Right lobe of liver (tissue), 4 donors: ENCODE data around the gene SEMA4F.

Source experiments
- POLR2A ChIP-seq: fragments of 450-650 bp; IDR thresholded peaks from one replicate; pipeline ENCODE4 v1.6.1; 2017; ENCODE audit warnings: antibody characterized with exemption, mild to moderate bottlenecking
- TF ChIP-seq, protein P1 (sequence below), 4 donors: fragments of 200-600 bp in 3 of 4; fragments of 450-650 bp in 1 of 4; IDR thresholded peaks; one replicate each; pipeline versions ENCODE4 v1.5.1 to v1.8.0; 2016 to 2022; ENCODE audit warnings: antibody characterized with exemption in 4 of 4, mild to moderate bottlenecking in 2 of 4
- donor health status: DM: no; HTN: no; CAD: no.
- donor health status: DM: no; HTN: no; CAD: no.
- donor health status: DM: no; HTN: yes; CAD: no.

DNA sequence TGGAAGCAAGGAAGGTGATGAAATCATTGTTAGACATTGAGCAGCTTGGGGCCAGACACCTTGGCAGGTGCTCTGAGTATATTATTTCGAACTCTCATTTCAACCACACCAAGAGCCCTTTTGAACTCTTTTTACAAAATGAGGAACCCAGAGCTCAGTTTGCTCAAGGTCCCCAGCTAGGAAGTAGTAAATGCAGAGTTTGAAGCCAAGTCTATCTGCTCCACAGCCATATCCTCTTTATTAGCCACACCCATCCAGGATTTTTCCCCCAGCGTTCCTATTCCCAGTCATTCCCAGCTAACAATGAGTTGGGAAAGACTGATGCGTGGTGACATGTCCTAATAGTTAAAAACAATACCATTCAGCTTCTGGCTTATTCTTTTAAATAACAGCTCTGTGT is 40.2 kb downstream of the SEMA4F start:
- TF ChIP-seq POLR2A = no peak
- TF ChIP-seq, protein P1, sequence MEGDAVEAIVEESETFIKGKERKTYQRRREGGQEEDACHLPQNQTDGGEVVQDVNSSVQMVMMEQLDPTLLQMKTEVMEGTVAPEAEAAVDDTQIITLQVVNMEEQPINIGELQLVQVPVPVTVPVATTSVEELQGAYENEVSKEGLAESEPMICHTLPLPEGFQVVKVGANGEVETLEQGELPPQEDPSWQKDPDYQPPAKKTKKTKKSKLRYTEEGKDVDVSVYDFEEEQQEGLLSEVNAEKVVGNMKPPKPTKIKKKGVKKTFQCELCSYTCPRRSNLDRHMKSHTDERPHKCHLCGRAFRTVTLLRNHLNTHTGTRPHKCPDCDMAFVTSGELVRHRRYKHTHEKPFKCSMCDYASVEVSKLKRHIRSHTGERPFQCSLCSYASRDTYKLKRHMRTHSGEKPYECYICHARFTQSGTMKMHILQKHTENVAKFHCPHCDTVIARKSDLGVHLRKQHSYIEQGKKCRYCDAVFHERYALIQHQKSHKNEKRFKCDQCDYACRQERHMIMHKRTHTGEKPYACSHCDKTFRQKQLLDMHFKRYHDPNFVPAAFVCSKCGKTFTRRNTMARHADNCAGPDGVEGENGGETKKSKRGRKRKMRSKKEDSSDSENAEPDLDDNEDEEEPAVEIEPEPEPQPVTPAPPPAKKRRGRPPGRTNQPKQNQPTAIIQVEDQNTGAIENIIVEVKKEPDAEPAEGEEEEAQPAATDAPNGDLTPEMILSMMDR (IDR thresholded peaks at IDR 0.05) = no peak
